ENCODE data around the gene MAP3K7CL.

The MAP3K7CL gene

GRCh38 chr21:29146726-29147125 lies 16.3 kb downstream of the MAP3K7CL start:
- TF ChIP-seq, protein P1, sequence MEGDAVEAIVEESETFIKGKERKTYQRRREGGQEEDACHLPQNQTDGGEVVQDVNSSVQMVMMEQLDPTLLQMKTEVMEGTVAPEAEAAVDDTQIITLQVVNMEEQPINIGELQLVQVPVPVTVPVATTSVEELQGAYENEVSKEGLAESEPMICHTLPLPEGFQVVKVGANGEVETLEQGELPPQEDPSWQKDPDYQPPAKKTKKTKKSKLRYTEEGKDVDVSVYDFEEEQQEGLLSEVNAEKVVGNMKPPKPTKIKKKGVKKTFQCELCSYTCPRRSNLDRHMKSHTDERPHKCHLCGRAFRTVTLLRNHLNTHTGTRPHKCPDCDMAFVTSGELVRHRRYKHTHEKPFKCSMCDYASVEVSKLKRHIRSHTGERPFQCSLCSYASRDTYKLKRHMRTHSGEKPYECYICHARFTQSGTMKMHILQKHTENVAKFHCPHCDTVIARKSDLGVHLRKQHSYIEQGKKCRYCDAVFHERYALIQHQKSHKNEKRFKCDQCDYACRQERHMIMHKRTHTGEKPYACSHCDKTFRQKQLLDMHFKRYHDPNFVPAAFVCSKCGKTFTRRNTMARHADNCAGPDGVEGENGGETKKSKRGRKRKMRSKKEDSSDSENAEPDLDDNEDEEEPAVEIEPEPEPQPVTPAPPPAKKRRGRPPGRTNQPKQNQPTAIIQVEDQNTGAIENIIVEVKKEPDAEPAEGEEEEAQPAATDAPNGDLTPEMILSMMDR (IDR thresholded peaks at IDR 0.05; ENCODE audit: insufficient read depth, low read depth, low read length, missing control alignments): no peak
- DNase-seq (ENCODE audit: low read depth): no peak
- H3K4me3 ChIP-seq (ENCODE audit: low read length): no peak overlapping the region

- no peak overlapping the region for H3K4me3 ChIP-seq (ENCODE audit: low read length)
- DNase-seq (ENCODE audit: low read depth): no peak
- TF ChIP-seq, protein P1 (IDR thresholded peaks at IDR 0.05; ENCODE audit: insufficient read depth, low read depth, low read length, missing control alignments): no peak
Observed at GRCh38 chr21:29148530-29148929, 18.1 kb downstream of the MAP3K7CL start.

- peak; percentile 35 for DNase-seq (ENCODE audit: low read depth)
- no peak overlapping the region for H3K4me3 ChIP-seq (ENCODE audit: low read length)
- TF ChIP-seq, protein P1 (IDR thresholded peaks at IDR 0.05; ENCODE audit: insufficient read depth, low read depth, low read length, missing control alignments): no peak
Observed at GRCh38 chr21:29149808-29150425, 19.5 kb downstream of the MAP3K7CL start.

- no peak overlapping the region for H3K4me3 ChIP-seq (ENCODE audit: low read length)
- no peak for DNase-seq (ENCODE audit: low read depth)
- TF ChIP-seq, protein P1 (IDR thresholded peaks at IDR 0.05; ENCODE audit: insufficient read depth, low read depth, low read length, missing control alignments): no peak
Observed at GRCh38 chr21:29151931-29152330, 21.5 kb downstream of the MAP3K7CL start.

- TF ChIP-seq, protein P1 (IDR thresholded peaks at IDR 0.05; ENCODE audit: insufficient read depth, low read depth, low read length, missing control alignments): no peak
- H3K4me3 ChIP-seq (ENCODE audit: low read length): no peak overlapping the region
- DNase-seq (ENCODE audit: low read depth): peak; percentile 65
Observed at GRCh38 chr21:29152916-29153315, 22.5 kb downstream of the MAP3K7CL start.

GRCh38 chr21:29154270-29154669 lies 23.8 kb downstream of the MAP3K7CL start:
- no peak for DNase-seq (ENCODE audit: low read depth)
- TF ChIP-seq, protein P1 (IDR thresholded peaks at IDR 0.05; ENCODE audit: insufficient read depth, low read depth, low read length, missing control alignments): no peak
- H3K4me3 ChIP-seq (ENCODE audit: low read length): no peak overlapping the region
